Naive thymus-derived CD8-positive, alpha-beta T cell (primary cell): Measurements from ENCODE around the gene RGS19. TPM values are rescaled to one million over a fixed set of nuclear protein-coding genes. Genes with fewer than 3 reads are reported as not detected.

ENCODE experiments used
- ATAC-seq, 2 donors: fragments of 150-1000 bp; cut with Tn5 transposase in 1 of 2; sonication (Bioruptor Pico), chemical (Tn5 transposase) in 1 of 2; 1 replicate in 1 of 2; 2 replicates in 1 of 2; pipeline ENCODE4 v1.10.0; 2021; ENCODE audit warnings: mild to moderate bottlenecking in 2 of 2, moderate library complexity in 2 of 2
- POLR2A ChIA-PET: fragments of 350-600 bp; sonication (Branson Sonifier 250); formaldehyde crosslinking; loops from one replicate; lab custom pipeline; 2021; ENCODE audit warnings: antibody characterized with exemption; lab: Charles Lee
- DNase-seq, 10 donors: peaks; one replicate each; pipeline versions ENCODE4 v3.0.0 to v3.0.0-alpha.2; 2020 to 2022
- H3K27ac Mint-ChIP-seq, 10 donors: one replicate each; pipeline ENCODE4 v1.8.0; 2020 to 2022; ENCODE audit warnings: mild to moderate bottlenecking in 10 of 10, mixed read lengths in 10 of 10, moderate library complexity in 4 of 10, inconsistent platforms in 1 of 10
- H3K27me3 Mint-ChIP-seq, 5 donors: one replicate each; pipeline ENCODE4 v1.8.0; 2021 to 2022; ENCODE audit warnings: mixed read lengths in 5 of 5
- H3K36me3 Mint-ChIP-seq, 3 donors: one replicate each; pipeline ENCODE4 v1.8.0; 2020 to 2022; ENCODE audit warnings: mixed read lengths in 3 of 3, mild to moderate bottlenecking in 2 of 3, inconsistent platforms in 1 of 3
- H3K4me1 Mint-ChIP-seq, 4 donors: one replicate each; pipeline ENCODE4 v1.8.0; 2021 to 2022; ENCODE audit warnings: mixed read lengths in 4 of 4
- H3K4me3 Mint-ChIP-seq, 10 donors: one replicate each; pipeline ENCODE4 v1.8.0; 2020 to 2022; ENCODE audit warnings: mild to moderate bottlenecking in 10 of 10, mixed read lengths in 10 of 10, moderate library complexity in 6 of 10, inconsistent platforms in 1 of 10
- H3K9me3 Mint-ChIP-seq, 9 donors: one replicate each; pipeline ENCODE4 v1.8.0; 2020 to 2022; ENCODE audit warnings: mixed read lengths in 9 of 9, mild to moderate bottlenecking in 3 of 9, inconsistent platforms in 1 of 9, moderate library complexity in 1 of 9
- polyA plus RNA-seq, 3 donors: library from polyadenylated mRNA; unstranded; fragments of 300-500 nt; fragmentation: Illumina TruSeq; gene quantifications; one replicate each; pipeline ENCODE4 v1.2.3, GENCODE V29; 2021
- total RNA-seq, 8 experiments: library from RNA in 2 of 8; stranded (reverse) in 2 of 8; gene quantifications; one replicate each; pipeline ENCODE4 v1.2.3 and lab custom pipeline; 2021 to 2026

The RGS19 gene
- total and polyA plus RNA-seq, 5 experiments from 2014 or later: 16.9 to 67.5 (median 50.9) TPM

DNA sequence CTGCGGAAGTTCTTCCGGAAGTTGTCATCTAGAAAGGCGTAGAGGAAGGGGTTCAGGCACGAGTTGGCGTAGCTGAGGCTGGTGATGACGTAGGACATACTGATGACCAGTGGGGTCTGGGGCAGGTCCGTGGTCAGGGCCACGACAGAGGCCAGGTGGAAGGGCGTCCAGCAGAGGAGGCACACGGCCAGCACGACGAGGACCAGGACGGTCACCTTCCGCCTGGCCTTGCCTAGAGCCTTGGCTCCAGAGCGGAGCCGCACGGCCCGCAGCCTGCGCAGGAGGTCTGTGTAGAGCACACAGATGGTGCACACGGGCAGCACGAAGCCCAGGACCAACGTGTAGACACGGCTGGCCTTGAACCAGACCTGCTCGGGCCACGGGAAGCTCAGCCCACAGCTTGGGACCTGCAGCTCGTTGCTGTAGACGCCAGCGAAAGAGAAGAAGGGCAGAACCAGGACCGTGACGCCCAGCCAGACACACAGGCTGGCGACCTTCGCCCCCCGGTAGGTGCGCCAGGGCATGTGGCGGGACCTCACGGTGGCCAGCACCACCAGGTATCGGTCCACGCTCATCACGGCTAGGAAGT, 26.6 kb upstream of the RGS19 start:
- DNase-seq: peak in 2 of 10 donors; percentile 14 to 52
- Mint-ChIP-seq H3K36me3 (no peaks in the 10 kb centered on the region), H3K4me1 (peaks cover 19 to 44% (median 24%) of the 10 kb centered on the region in 4 donors), H3K27me3 (peaks cover 0 to 26% (median 7%) of the 10 kb centered on the region in 5 donors), H3K9me3 (no peaks in the 10 kb centered on the region), H3K4me3 (no peak overlapping the region), H3K27ac (no peak overlapping the region)
- ATAC-seq: no peak
- POLR2A ChIA-PET: no interaction called here

GRCh38 chr20:64104667-64105451, 25.5 kb upstream of the RGS19 start:
- Mint-ChIP-seq H3K4me3 (peak overlapping the region in 1 of 10 donors; percentile 45), H3K27me3 (peaks cover 0 to 26% (median 7%) of the 10 kb centered on the region in 5 donors), H3K27ac (peak overlapping the region in 1 of 10 donors; percentile 34), H3K9me3 (no peaks in the 10 kb centered on the region), H3K4me1 (peaks cover 19 to 55% (median 33%) of the 10 kb centered on the region in 4 donors), H3K36me3 (no peaks in the 10 kb centered on the region)
- POLR2A ChIA-PET: no interaction called here
- ATAC-seq (no peak), DNase-seq (peak in 2 of 10 donors; percentile 14 to 48)

DNA sequence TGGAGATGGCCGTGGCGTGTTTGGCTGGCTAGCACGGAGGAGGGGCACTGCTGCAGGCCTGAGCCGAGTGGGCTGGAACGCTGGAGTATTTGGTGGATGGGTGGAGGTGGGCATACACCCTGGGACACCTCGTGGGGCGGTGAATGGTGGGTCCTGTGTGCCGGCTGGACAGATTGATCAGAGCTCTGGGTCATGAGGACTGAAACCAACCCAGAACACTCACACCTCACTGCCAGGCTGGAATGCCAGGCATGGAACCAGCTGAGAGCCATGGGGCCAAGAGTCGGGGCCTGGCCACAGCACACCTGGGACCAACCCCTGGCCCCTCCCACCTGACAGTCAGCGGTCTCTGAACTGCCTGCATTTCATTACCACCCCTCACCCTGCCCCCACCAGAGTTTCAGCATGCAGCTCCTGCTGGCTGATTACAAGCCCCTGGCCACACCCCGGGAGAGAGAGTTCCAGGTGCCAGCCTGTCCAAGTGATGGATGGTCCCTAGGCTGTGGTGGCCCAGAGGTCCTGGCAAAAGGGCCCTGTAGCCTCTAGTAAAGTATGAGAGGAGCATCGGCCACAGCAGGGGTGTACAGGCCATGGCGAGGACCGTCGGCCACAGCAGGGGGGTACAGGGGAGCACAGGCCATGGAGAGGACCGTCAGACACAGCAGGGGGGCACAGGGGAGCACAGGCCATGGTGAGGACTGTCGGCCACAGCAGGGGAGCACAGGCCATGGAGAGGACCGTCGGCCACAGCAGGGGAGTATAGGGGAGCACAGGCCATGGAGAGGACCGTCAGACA, 24.8 kb upstream of the RGS19 start:
- H3K27ac Mint-ChIP-seq: peak overlapping the region in 1 of 10 donors; percentile 51
- H3K4me3 Mint-ChIP-seq: peak overlapping the region in 1 of 10 donors; percentile 7
- DNase-seq (peak in 2 of 10 donors; percentile 12 to 55), ATAC-seq (no peak)
- peaks cover 19 to 57% (median 35%) of the 10 kb centered on the region in 4 donors for H3K4me1 Mint-ChIP-seq
- H3K36me3 Mint-ChIP-seq: no peaks in the 10 kb centered on the region
- no peaks in the 10 kb centered on the region for H3K9me3 Mint-ChIP-seq
- POLR2A ChIA-PET: no interaction called here
- H3K27me3 Mint-ChIP-seq: peaks cover 0 to 26% (median 7%) of the 10 kb centered on the region in 5 donors

DNA sequence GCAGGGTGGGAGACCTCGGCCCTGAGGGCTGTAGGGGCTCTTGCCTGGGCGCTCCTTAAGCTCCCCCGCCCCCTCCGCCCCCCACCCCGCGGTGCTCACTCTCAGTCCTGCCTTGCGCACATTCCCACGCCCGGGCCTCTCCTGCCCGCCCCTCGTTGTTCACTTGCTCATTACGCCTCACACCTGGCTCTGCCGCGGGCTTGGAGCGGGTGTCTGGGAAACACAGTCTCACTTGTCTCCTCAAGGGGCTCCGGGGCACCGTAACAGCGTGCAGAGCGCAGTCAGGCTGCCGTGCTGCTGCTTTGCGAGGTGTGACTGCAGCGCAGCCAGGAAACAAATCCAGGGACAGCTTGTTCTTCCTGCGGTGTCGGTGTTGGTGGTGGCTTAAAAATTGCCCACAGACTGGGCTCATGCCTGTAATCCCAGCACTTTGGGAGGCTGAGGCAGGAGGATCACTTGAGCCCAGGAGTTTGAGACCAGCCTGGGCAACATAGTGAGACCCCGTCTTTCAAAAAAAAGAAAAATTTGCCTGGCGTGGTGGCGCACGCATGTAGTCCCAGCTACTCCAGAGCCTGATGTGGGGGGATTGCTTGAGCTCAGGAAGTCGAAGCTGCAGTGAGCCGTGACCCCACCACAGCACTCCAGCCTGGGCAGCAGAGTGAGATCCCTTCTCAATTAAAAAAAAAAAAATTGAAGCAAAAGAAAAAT, 23.5 kb upstream of the RGS19 start:
- Mint-ChIP-seq H3K27ac (peak overlapping the region in 2 of 10 donors; percentile 59 to 78), H3K36me3 (no peaks in the 10 kb centered on the region), H3K27me3 (peaks cover 0 to 26% (median 7%) of the 10 kb centered on the region in 5 donors), H3K4me1 (peaks cover 16 to 51% (median 29%) of the 10 kb centered on the region in 4 donors), H3K4me3 (peak overlapping the region; percentile 48 to 82 (median 68)), H3K9me3 (no peaks in the 10 kb centered on the region)
- POLR2A ChIA-PET: no interaction called here
- DNase-seq: peak in 3 of 10 donors; percentile 21 to 64 (median 21)
- ATAC-seq: no peak

- peak; percentile 42 to 79 for ATAC-seq
- peaks cover 0 to 26% (median 7%) of the 10 kb centered on the region in 5 donors for H3K27me3 Mint-ChIP-seq
- DNase-seq: peak; percentile 49 to 81 (median 71)
- POLR2A ChIA-PET: no interaction called here
- H3K9me3 Mint-ChIP-seq: peaks cover 0 to 4% (median 0%) of the 10 kb centered on the region in 9 donors
- H3K36me3 Mint-ChIP-seq: peaks cover 0 to 1% (median 0%) of the 10 kb centered on the region in 3 donors
- H3K4me3 Mint-ChIP-seq: peak overlapping the region in 9 of 10 donors; percentile 57 to 80 (median 71)
- H3K4me1 Mint-ChIP-seq: peaks cover 12 to 44% (median 22%) of the 10 kb centered on the region in 4 donors
- peak overlapping the region in 3 of 10 donors; percentile 40 to 80 (median 57) for H3K27ac Mint-ChIP-seq
These were observed 22.7 kb upstream of the RGS19 start for GRCh38 chr20:64101731-64102621.

- POLR2A ChIA-PET: interaction anchor here (0.6 to 2.1 kb wide), 2 partner anchors 22 to 123 kb away, joined by 3 to 6 read pairs; partner anchors contain the start of genes OPRL1 and RGS19
- Mint-ChIP-seq H3K4me1 (peaks cover 13 to 39% (median 21%) of the 10 kb centered on the region in 4 donors), H3K27ac (peak overlapping the region in 8 of 10 donors; percentile 24 to 80 (median 51)), H3K27me3 (peaks cover 0 to 26% (median 7%) of the 10 kb centered on the region in 5 donors), H3K36me3 (peaks cover 0 to 5% (median 3%) of the 10 kb centered on the region in 3 donors), H3K4me3 (peak overlapping the region in 9 of 10 donors; percentile 57 to 80 (median 71)), H3K9me3 (peaks cover 0 to 11% (median 0%) of the 10 kb centered on the region in 9 donors)
- ATAC-seq: no peak
- peak in 1 of 10 donors; percentile 2 for DNase-seq
These were observed 21.8 kb upstream of the RGS19 start for GRCh38 chr20:64100946-64101688.

DNA sequence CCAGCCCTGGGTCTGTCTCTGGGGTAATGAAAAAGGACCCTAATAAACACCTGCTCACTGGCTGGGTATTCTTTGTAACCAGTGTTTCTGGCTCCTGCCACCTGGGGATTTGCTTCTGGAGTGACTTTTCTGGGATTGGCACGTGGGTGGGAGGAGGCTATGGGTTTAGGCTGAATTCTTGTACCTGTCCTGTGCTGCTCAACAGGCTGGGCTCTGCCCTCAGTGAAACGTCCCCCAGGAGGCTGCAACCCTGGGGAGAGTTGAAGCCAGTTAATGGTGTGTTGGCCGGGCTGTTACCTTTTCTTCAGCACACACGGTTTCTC, 21.2 kb upstream of the RGS19 start:
- H3K4me3 Mint-ChIP-seq: peak overlapping the region in 4 of 10 donors; percentile 21 to 75 (median 28)
- H3K27ac Mint-ChIP-seq: peak overlapping the region in 7 of 10 donors; percentile 36 to 88 (median 74)
- POLR2A ChIA-PET: interaction anchor here (0.6 to 2.1 kb wide), 2 partner anchors 21 to 123 kb away, joined by 3 to 6 read pairs; partner anchors contain the start of genes OPRL1 and RGS19
- peaks cover 0 to 5% (median 3%) of the 10 kb centered on the region in 3 donors for H3K36me3 Mint-ChIP-seq
- peaks cover 0 to 26% (median 7%) of the 10 kb centered on the region in 5 donors for H3K27me3 Mint-ChIP-seq
- peaks cover 0 to 11% (median 0%) of the 10 kb centered on the region in 9 donors for H3K9me3 Mint-ChIP-seq
- peaks cover 13 to 37% (median 21%) of the 10 kb centered on the region in 4 donors for H3K4me1 Mint-ChIP-seq
- DNase-seq (no peak), ATAC-seq (peak in 1 of 2 donors; percentile 16)

DNA sequence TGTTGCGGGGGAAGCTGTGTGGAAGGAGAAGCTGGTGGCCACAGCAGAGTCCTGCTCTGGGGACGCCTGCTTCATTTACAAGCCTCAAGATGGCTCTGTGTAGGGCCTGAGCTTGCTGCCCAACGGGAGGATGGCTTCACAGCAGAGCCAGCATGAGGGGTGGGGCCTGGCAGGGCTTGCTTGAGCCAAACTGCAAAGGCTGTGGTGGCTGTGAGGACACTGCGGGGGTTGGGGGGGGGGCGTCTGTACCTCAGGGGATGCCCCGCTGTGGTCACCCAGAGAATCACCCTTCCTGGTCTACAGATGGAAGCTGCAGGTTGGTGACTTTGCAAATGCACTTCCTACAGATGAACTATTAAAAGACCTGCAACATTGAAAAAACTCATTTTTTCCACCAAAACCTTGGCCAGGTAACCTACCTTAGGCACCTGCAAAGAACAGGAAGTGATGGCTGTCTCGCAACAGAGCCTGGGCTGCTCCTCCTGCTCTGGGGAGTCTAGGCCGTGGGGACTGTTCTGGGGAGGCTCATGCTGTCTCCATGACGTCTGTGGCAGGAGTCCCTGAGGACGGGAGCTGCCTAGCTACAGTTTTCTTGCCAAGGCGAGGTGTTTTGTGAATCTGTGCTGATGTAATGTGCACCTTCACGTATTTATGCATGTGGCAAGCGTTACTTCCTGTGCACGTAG, 20.7 kb upstream of the RGS19 start:
- peaks cover 13 to 37% (median 21%) of the 10 kb centered on the region in 4 donors for H3K4me1 Mint-ChIP-seq
- H3K27me3 Mint-ChIP-seq: peaks cover 0 to 26% (median 7%) of the 10 kb centered on the region in 5 donors
- H3K9me3 Mint-ChIP-seq: peaks cover 0 to 11% (median 0%) of the 10 kb centered on the region in 9 donors
- H3K36me3 Mint-ChIP-seq: peaks cover 0 to 5% (median 3%) of the 10 kb centered on the region in 3 donors
- DNase-seq (peak in 7 of 10 donors; percentile 41 to 77 (median 67)), ATAC-seq (peak; percentile 78 to 91)
- H3K27ac Mint-ChIP-seq: peak overlapping the region in 8 of 10 donors; percentile 36 to 88 (median 65)
- H3K4me3 Mint-ChIP-seq: peak overlapping the region in 5 of 10 donors; percentile 21 to 75 (median 31)
- POLR2A ChIA-PET: interaction anchor here (0.6 to 2.1 kb wide), 4 partner anchors 16 to 132 kb away, joined by 3 to 6 read pairs (median 4); partner anchors contain the start of genes LKAAEAR1, OPRL1 and RGS19

GRCh38 chr20:64099086-64099786, 19.9 kb upstream of the RGS19 start:
- H3K9me3 Mint-ChIP-seq: peaks cover 0 to 11% (median 0%) of the 10 kb centered on the region in 9 donors
- DNase-seq (no peak), ATAC-seq (no peak)
- POLR2A ChIA-PET: interaction anchor here (1.0 to 2.1 kb wide), 3 partner anchors 16 to 131 kb away, joined by 3 to 6 read pairs (median 6); partner anchors contain the start of genes LKAAEAR1, OPRL1 and RGS19
- peaks cover 0 to 26% (median 7%) of the 10 kb centered on the region in 5 donors for H3K27me3 Mint-ChIP-seq
- no peak overlapping the region for H3K4me3 Mint-ChIP-seq
- peaks cover 0 to 5% (median 3%) of the 10 kb centered on the region in 3 donors for H3K36me3 Mint-ChIP-seq
- H3K27ac Mint-ChIP-seq: peak overlapping the region in 1 of 10 donors; percentile 80
- peaks cover 13 to 37% (median 21%) of the 10 kb centered on the region in 4 donors for H3K4me1 Mint-ChIP-seq
